Activated CD4-positive, alpha-beta T cell treated with anti-CD3 and anti-CD28 coated beads, Interleukin-2, amount 10 ng/mL, durations not matched to agents 7 days and 5 days (primary cell): ENCODE data around the gene KIAA0408. TPM values are rescaled to one million over a fixed set of nuclear protein-coding genes. Genes with fewer than 3 reads are reported as not detected.

ENCODE experiments used
- CTCF ChIA-PET: fragments of 350-600 bp; sonication (Branson Sonifier 250); formaldehyde crosslinking; loops from one replicate; lab custom pipeline; 2021; ENCODE audit warnings: antibody characterized with exemption; lab: Charles Lee
- POLR2A ChIA-PET: fragments of 350-600 bp; sonication (Branson Sonifier 250); formaldehyde crosslinking; loops from one replicate; lab custom pipeline; 2021; ENCODE audit warnings: antibody characterized with exemption; lab: Charles Lee
- DNase-seq: peaks from one replicate; pipeline ENCODE4 v3.0.0-alpha.2; 2020
- H3K27ac Mint-ChIP-seq: one replicate; pipeline ENCODE4 v1.8.0; 2021; ENCODE audit warnings: mild to moderate bottlenecking, moderate library complexity, mixed read lengths
- H3K27me3 Mint-ChIP-seq: one replicate; pipeline ENCODE4 v1.8.0; 2021; ENCODE audit warnings: mixed read lengths
- H3K36me3 Mint-ChIP-seq: one replicate; pipeline ENCODE4 v1.8.0; 2021; ENCODE audit warnings: low read depth, mixed read lengths
- H3K4me1 Mint-ChIP-seq: one replicate; pipeline ENCODE4 v1.8.0; 2021; ENCODE audit warnings: mixed read lengths
- H3K4me3 Mint-ChIP-seq: one replicate; pipeline ENCODE4 v1.8.0; 2021; ENCODE audit warnings: mild to moderate bottlenecking, moderate library complexity, mixed read lengths
- H3K9me3 Mint-ChIP-seq: one replicate; pipeline ENCODE4 v1.8.0; 2021; ENCODE audit warnings: mixed read lengths
- total RNA-seq, 2 experiments: library from RNA; stranded (reverse); gene quantifications; one replicate each; pipeline ENCODE4 v1.2.3, GENCODE V29; 2021

The KIAA0408 gene
- 1 to 10 TPM; 2.7 to 4.4 TPM for total RNA-seq

- ChIA-PET CTCF (no interaction called here), POLR2A (interaction anchor here (0.7 kb wide), 1 partner anchor 20 kb away, joined by 6 read pairs; no protein-coding TSS in a partner anchor)
- H3K36me3 Mint-ChIP-seq: no peaks in the 10 kb centered on the region
- H3K9me3 Mint-ChIP-seq: no peaks in the 10 kb centered on the region
- H3K27ac Mint-ChIP-seq: no peak within 1 kb of the TSS
- H3K4me1 Mint-ChIP-seq: peaks cover 10% of the 10 kb centered on the region
- H3K27me3 Mint-ChIP-seq: no peaks in the 10 kb centered on the region
- no peak within 1 kb of the TSS for H3K4me3 Mint-ChIP-seq
- no peak for DNase-seq
Measured at GRCh38 chr6:127459231-127459641, at the start of gene KIAA0408. KIAA0408 (minus strand) TSS chr6:127459389; CDS start chr6:127453981, 5,408 bp downstream.

GRCh38 chr6:127506894-127507293 is 47.7 kb upstream of the KIAA0408 start:
- Mint-ChIP-seq H3K4me3 (no peak overlapping the region), H3K36me3 (peaks cover 7% of the 10 kb centered on the region), H3K27ac (no peak overlapping the region), H3K4me1 (no peaks in the 10 kb centered on the region), H3K27me3 (peaks cover 3% of the 10 kb centered on the region), H3K9me3 (no peaks in the 10 kb centered on the region)
- DNase-seq: no peak
- POLR2A ChIA-PET: no interaction called here
- CTCF ChIA-PET: interaction anchor here (3.2 kb wide), 1 partner anchor 10 kb away, joined by 22 read pairs; the partner anchor contains the start of gene MTCL3

- Mint-ChIP-seq H3K9me3 (no peaks in the 10 kb centered on the region), H3K36me3 (no peaks in the 10 kb centered on the region), H3K4me1 (no peaks in the 10 kb centered on the region), H3K27me3 (peaks cover 7% of the 10 kb centered on the region), H3K4me3 (no peak overlapping the region), H3K27ac (no peak overlapping the region)
- CTCF ChIA-PET: interaction anchor here (1.3 to 1.6 kb wide), 3 partner anchors 13 to 16 kb away, joined by 3 to 5 read pairs (median 4); partner anchors contain the start of gene MTCL3
- no peak for DNase-seq
- POLR2A ChIA-PET: no interaction called here
Measured at GRCh38 chr6:127503022-127503421, 43.8 kb upstream of the KIAA0408 start.

GRCh38 chr6:127497410-127497809 is 38.2 kb upstream of the KIAA0408 start:
- no peak overlapping the region for H3K27ac Mint-ChIP-seq
- H3K27me3 Mint-ChIP-seq: peaks cover 9% of the 10 kb centered on the region
- ChIA-PET POLR2A (no interaction called here), CTCF (interaction anchor here (1.8 to 4.9 kb wide), 2 partner anchors 12 to 19 kb away, joined by 4 to 30 read pairs; no protein-coding TSS in a partner anchor)
- H3K9me3 Mint-ChIP-seq: no peaks in the 10 kb centered on the region
- no peak for DNase-seq
- no peak overlapping the region for H3K4me3 Mint-ChIP-seq
- peaks cover 9% of the 10 kb centered on the region for H3K4me1 Mint-ChIP-seq
- no peaks in the 10 kb centered on the region for H3K36me3 Mint-ChIP-seq

GRCh38 chr6:127496471-127496870 is 37.3 kb upstream of the KIAA0408 start:
- peaks cover 9% of the 10 kb centered on the region for H3K27me3 Mint-ChIP-seq
- H3K4me3 Mint-ChIP-seq: no peak overlapping the region
- H3K9me3 Mint-ChIP-seq: peaks cover 3% of the 10 kb centered on the region
- ChIA-PET CTCF (interaction anchor here (1.8 to 4.9 kb wide), 2 partner anchors 12 to 19 kb away, joined by 4 to 30 read pairs; no protein-coding TSS in a partner anchor), POLR2A (no interaction called here)
- peaks cover 9% of the 10 kb centered on the region for H3K4me1 Mint-ChIP-seq
- H3K36me3 Mint-ChIP-seq: peaks cover 2% of the 10 kb centered on the region
- no peak overlapping the region for H3K27ac Mint-ChIP-seq
- DNase-seq: no peak

- ChIA-PET POLR2A (interaction anchor here (0.5 kb wide), 1 partner anchor 204 kb away, joined by 3 read pairs; no protein-coding TSS in a partner anchor), CTCF (interaction anchor here (0.7 to 1.7 kb wide), 4 partner anchors 10 to 1123 kb away, joined by 3 to 8 read pairs (median 4); no protein-coding TSS in a partner anchor)
- peak overlapping the region; percentile 58 for H3K27ac Mint-ChIP-seq
- H3K4me1 Mint-ChIP-seq: peaks cover 17% of the 10 kb centered on the region
- H3K36me3 Mint-ChIP-seq: peaks cover 10% of the 10 kb centered on the region
- DNase-seq: no peak
- peaks cover 3% of the 10 kb centered on the region for H3K9me3 Mint-ChIP-seq
- peaks cover 8% of the 10 kb centered on the region for H3K27me3 Mint-ChIP-seq
- no peak overlapping the region for H3K4me3 Mint-ChIP-seq
Measured at GRCh38 chr6:127494240-127494767, 35.1 kb upstream of the KIAA0408 start.

GRCh38 chr6:127489248-127489647 is 30.1 kb upstream of the KIAA0408 start:
- no peak for DNase-seq
- peaks cover 19% of the 10 kb centered on the region for H3K9me3 Mint-ChIP-seq
- POLR2A ChIA-PET: no interaction called here
- H3K4me1 Mint-ChIP-seq: peaks cover 30% of the 10 kb centered on the region
- no peak overlapping the region for H3K27ac Mint-ChIP-seq
- no peak overlapping the region for H3K4me3 Mint-ChIP-seq
- peaks cover 29% of the 10 kb centered on the region for H3K36me3 Mint-ChIP-seq
- CTCF ChIA-PET: interaction anchor here (1.2 to 6.4 kb wide), 5 partner anchors 13 to 29 kb away, joined by 3 to 43 read pairs (median 4); no protein-coding TSS in a partner anchor
- no peaks in the 10 kb centered on the region for H3K27me3 Mint-ChIP-seq

GRCh38 chr6:127486934-127487333 is 27.7 kb upstream of the KIAA0408 start:
- Mint-ChIP-seq H3K4me1 (peaks cover 37% of the 10 kb centered on the region), H3K27me3 (no peaks in the 10 kb centered on the region), H3K36me3 (peaks cover 39% of the 10 kb centered on the region), H3K4me3 (no peak overlapping the region), H3K27ac (no peak overlapping the region), H3K9me3 (peaks cover 21% of the 10 kb centered on the region)
- no peak for DNase-seq
- POLR2A ChIA-PET: no interaction called here
- CTCF ChIA-PET: interaction anchor here (6.4 kb wide), 1 partner anchor 28 kb away, joined by 43 read pairs; no protein-coding TSS in a partner anchor

- Mint-ChIP-seq H3K27ac (peak overlapping the region; percentile 88), H3K4me3 (peak overlapping the region; percentile 46), H3K4me1 (peaks cover 30% of the 10 kb centered on the region), H3K9me3 (peaks cover 19% of the 10 kb centered on the region), H3K27me3 (no peaks in the 10 kb centered on the region), H3K36me3 (peaks cover 35% of the 10 kb centered on the region)
- CTCF ChIA-PET: interaction anchor here (0.7 to 3.8 kb wide), 8 partner anchors 10 to 38 kb away, joined by 3 to 23 read pairs (median 4); no protein-coding TSS in a partner anchor
- POLR2A ChIA-PET: interaction anchor here (0.6 kb wide), 1 partner anchor 21 kb away, joined by 3 read pairs; no protein-coding TSS in a partner anchor
- peak; percentile 23 for DNase-seq
Measured at GRCh38 chr6:127484212-127484863, 25.1 kb upstream of the KIAA0408 start.

GRCh38 chr6:127483399-127484055 is 24.3 kb upstream of the KIAA0408 start:
- Mint-ChIP-seq H3K27ac (peak overlapping the region; percentile 88), H3K4me1 (peaks cover 30% of the 10 kb centered on the region), H3K4me3 (peak overlapping the region; percentile 46), H3K27me3 (peaks cover under 1% of the 10 kb centered on the region), H3K9me3 (peaks cover 19% of the 10 kb centered on the region), H3K36me3 (peaks cover 35% of the 10 kb centered on the region)
- ChIA-PET POLR2A (interaction anchor here (0.6 kb wide), 1 partner anchor 20 kb away, joined by 3 read pairs; no protein-coding TSS in a partner anchor), CTCF (interaction anchor here (1.0 to 3.8 kb wide), 5 partner anchors 17 to 63 kb away, joined by 3 to 23 read pairs (median 4); no protein-coding TSS in a partner anchor)
- no peak for DNase-seq

- CTCF ChIA-PET: interaction anchor here (1.4 to 1.6 kb wide), 2 partner anchors 16 to 34 kb away, joined by 4 to 8 read pairs; no protein-coding TSS in a partner anchor
Measured at GRCh38 chr6:127482325-127482724, 23.1 kb upstream of the KIAA0408 start.

GRCh38 chr6:127481628-127482027 is 22.4 kb upstream of the KIAA0408 start:
- CTCF ChIA-PET: interaction anchor here (1.6 kb wide), 1 partner anchor 35 kb away, joined by 8 read pairs; no protein-coding TSS in a partner anchor

More at GRCh38 chr6:127482325-127482724, 23.1 kb upstream of the KIAA0408 start:
- Mint-ChIP-seq H3K4me3 (no peak overlapping the region), H3K9me3 (peaks cover 15% of the 10 kb centered on the region), H3K27me3 (peaks cover 4% of the 10 kb centered on the region), H3K4me1 (peaks cover 28% of the 10 kb centered on the region), H3K27ac (no peak overlapping the region), H3K36me3 (peaks cover 37% of the 10 kb centered on the region)
- no peak for DNase-seq
- POLR2A ChIA-PET: no interaction called here

More at GRCh38 chr6:127481628-127482027, 22.4 kb upstream of the KIAA0408 start:
- POLR2A ChIA-PET: no interaction called here
- H3K4me3 Mint-ChIP-seq: no peak overlapping the region
- peaks cover 34% of the 10 kb centered on the region for H3K36me3 Mint-ChIP-seq
- peaks cover 4% of the 10 kb centered on the region for H3K27me3 Mint-ChIP-seq
- H3K9me3 Mint-ChIP-seq: peaks cover 15% of the 10 kb centered on the region
- no peak for DNase-seq
- H3K4me1 Mint-ChIP-seq: peaks cover 28% of the 10 kb centered on the region
- no peak overlapping the region for H3K27ac Mint-ChIP-seq
